Trophoblast cell (in vitro differentiated cells and primary cell): Measurements from ENCODE around the gene LIPA.
"Not testable (repeated sequence)": the region's sequence is repeated elsewhere in the genome, so short reads cannot be mapped to it uniquely, and the experiment has no call there.

ENCODE experiments used
- DNase-seq, 2 donors: peaks; one replicate each; pipeline ENCODE4 v3.0.0-alpha.2; 2016
- H2AFZ ChIP-seq: 2 replicates; pipeline ENCODE4 v1.6.1; 2013; ENCODE audit warnings: low read length, moderate library complexity, mild to moderate bottlenecking; ENCODE audit not compliant: insufficient read depth, poor library complexity
- H2AK5ac ChIP-seq: 2 replicates; pipeline ENCODE4 v1.6.1; 2013; ENCODE audit warnings: mild to moderate bottlenecking, low read length
- H2BK120ac ChIP-seq: 2 replicates; pipeline ENCODE4 v1.6.1; 2013; ENCODE audit warnings: low read length, mild to moderate bottlenecking, moderate library complexity; ENCODE audit not compliant: insufficient read depth, poor library complexity
- H2BK12ac ChIP-seq: 2 replicates; pipeline ENCODE4 v1.6.1; 2013; ENCODE audit warnings: mild to moderate bottlenecking, low read length, moderate library complexity
- H2BK5ac ChIP-seq: 2 replicates; pipeline ENCODE4 v1.6.1; 2013; ENCODE audit warnings: low read length, low read depth, moderate library complexity, mild to moderate bottlenecking; ENCODE audit not compliant: poor library complexity
- H3K14ac ChIP-seq: 2 replicates; pipeline ENCODE4 v1.6.1; 2013; ENCODE audit warnings: mild to moderate bottlenecking, low read length
- H3K18ac ChIP-seq: 2 replicates; pipeline ENCODE4 v1.6.1; 2013; ENCODE audit warnings: mild to moderate bottlenecking, low read length
- H3K23ac ChIP-seq: 2 replicates; pipeline ENCODE4 v1.6.1; 2013; ENCODE audit warnings: low read length
- H3K27ac ChIP-seq: 2 replicates; pipeline ENCODE4 v1.5.1; 2013; ENCODE audit warnings: low read depth, mild to moderate bottlenecking, inconsistent platforms, low read length, moderate library complexity
- H3K27me3 ChIP-seq: 2 replicates; pipeline ENCODE4 v1.6.1; 2013; ENCODE audit warnings: inconsistent platforms, mild to moderate bottlenecking, low read length, moderate library complexity; ENCODE audit not compliant: insufficient read depth
- H3K36me3 ChIP-seq, 2 experiments: 1 replicate in 1 of 2; 2 replicates in 1 of 2; pipeline ENCODE4 v1.6.1; 2013; ENCODE audit warnings: low read length in 2 of 2, mild to moderate bottlenecking in 2 of 2, moderate library complexity in 1 of 2; ENCODE audit not compliant: insufficient read depth in 2 of 2, control insufficient read depth in 1 of 2
- H3K4ac ChIP-seq: 2 replicates; pipeline ENCODE4 v1.6.1; 2013; ENCODE audit warnings: low read depth, mild to moderate bottlenecking, low read length, moderate library complexity
- H3K4me1 ChIP-seq, 2 experiments: 1 replicate in 1 of 2; 2 replicates in 1 of 2; pipeline ENCODE4 v1.6.1; 2013; ENCODE audit warnings: low read length in 2 of 2, mild to moderate bottlenecking in 2 of 2, moderate library complexity in 1 of 2; ENCODE audit not compliant: insufficient read depth in 2 of 2, control insufficient read depth in 1 of 2
- H3K4me2 ChIP-seq: 2 replicates; pipeline ENCODE4 v1.6.1; 2013; ENCODE audit warnings: inconsistent platforms, mild to moderate bottlenecking, low read length, moderate library complexity
- H3K4me3 ChIP-seq: 2 replicates; pipeline ENCODE4 v1.5.1; 2013; ENCODE audit warnings: mild to moderate bottlenecking, low read depth, low read length, inconsistent platforms
- H3K79me1 ChIP-seq: one replicate; pipeline ENCODE4 v1.6.1; 2013; ENCODE audit warnings: low read length
- H3K79me2 ChIP-seq: 2 replicates; pipeline ENCODE4 v1.6.1; 2013; ENCODE audit warnings: low read length, mild to moderate bottlenecking; ENCODE audit not compliant: control insufficient read depth, insufficient read depth, poor library complexity
- H3K9ac ChIP-seq: 2 replicates; pipeline ENCODE4 v1.6.1; 2013; ENCODE audit warnings: mild to moderate bottlenecking, low read length
- H3K9me3 ChIP-seq: 2 replicates; pipeline ENCODE4 v1.6.1; 2013; ENCODE audit warnings: low read depth, mild to moderate bottlenecking, control low read depth, inconsistent platforms, low read length; ENCODE audit not compliant: insufficient read depth
- H4K12ac ChIP-seq: 2 replicates; pipeline ENCODE4 v1.6.1; 2013; ENCODE audit warnings: low read depth, mild to moderate bottlenecking, low read length, moderate library complexity
- H4K8ac ChIP-seq: 2 replicates; pipeline ENCODE4 v1.6.1; 2013; ENCODE audit warnings: low read depth, mild to moderate bottlenecking, low read length, moderate library complexity
- H4K91ac ChIP-seq: one replicate; pipeline ENCODE4 v1.6.1; 2013; ENCODE audit warnings: low read depth, mild to moderate bottlenecking, low read length, moderate library complexity
- WGBS: extraction: QIAGEN DNeasy Blood & Tissue Kit; methylation state at CpG from one replicate; pipeline ENCODE4 v1.1.7; 2013; ENCODE audit warnings: missing lambda C conversion rate; ENCODE audit not compliant: insufficient read length, insufficient coverage; ENCODE audit errors: extremely low coverage; 5-methylcytosine and 5-hydroxymethylcytosine counted together

LIPA gene

GRCh38 chr10:89171996-89172395 is 79.6 kb downstream of the LIPA start:
- no peaks in the 10 kb centered on the region for H3K27me3 ChIP-seq

GRCh38 chr10:89171263-89171872 is 80.2 kb downstream of the LIPA start:
- Histone ChIP-seq H3K79me2 (no peaks in the 10 kb centered on the region), H3K18ac (no peak overlapping the region), H3K36me3 (no peaks in the 10 kb centered on the region), H3K4me3 (no peak overlapping the region), H2BK120ac (no peak overlapping the region), H2AK5ac (no peak overlapping the region), H3K4ac (no peak overlapping the region), H4K8ac (no peak overlapping the region), H3K27me3 (no peaks in the 10 kb centered on the region), H3K4me2 (no peak overlapping the region), H4K12ac (no peak overlapping the region), H3K27ac (no peak overlapping the region), H2BK12ac (no peak overlapping the region), H2AFZ (no peak overlapping the region), H3K14ac (no peak overlapping the region), H4K91ac (no peak overlapping the region), H3K9ac (no peak overlapping the region), H3K4me1 (no peaks in the 10 kb centered on the region), H3K23ac (no peak overlapping the region), H2BK5ac (no peak overlapping the region), H3K9me3 (no peaks in the 10 kb centered on the region), H3K79me1 (no peaks in the 10 kb centered on the region)
- WGBS, result no CpG with 5 or more reads among the region's 2 CpGs
- DNase-seq, result peak; percentile 32 to 51

More at GRCh38 chr10:89171996-89172395, 79.6 kb downstream of the LIPA start:
- no peak overlapping the region for H3K4ac ChIP-seq
- H3K4me3 ChIP-seq, result no peak overlapping the region
- no peak overlapping the region for H3K14ac ChIP-seq
- no peak overlapping the region for H4K12ac ChIP-seq
- H3K79me2 ChIP-seq, result no peaks in the 10 kb centered on the region
- H3K23ac ChIP-seq, result no peak overlapping the region
- H2BK5ac ChIP-seq, result no peak overlapping the region
- H2BK12ac ChIP-seq, result no peak overlapping the region
- no CpG with 5 or more reads among the region's 4 CpGs for WGBS
- no peaks in the 10 kb centered on the region for H3K36me3 ChIP-seq
- no peak overlapping the region for H3K4me2 ChIP-seq
- H3K9me3 ChIP-seq, result no peaks in the 10 kb centered on the region
- no peak overlapping the region for H2AFZ ChIP-seq
- no peak overlapping the region for H4K8ac ChIP-seq
- no peaks in the 10 kb centered on the region for H3K4me1 ChIP-seq
- no peak overlapping the region for H2BK120ac ChIP-seq
- H3K9ac ChIP-seq, result no peak overlapping the region
- peak in 1 of 2 donors; percentile 11 for DNase-seq
- H3K18ac ChIP-seq, result no peak overlapping the region
- no peak overlapping the region for H2AK5ac ChIP-seq
- H3K79me1 ChIP-seq, result no peaks in the 10 kb centered on the region
- no peak overlapping the region for H4K91ac ChIP-seq
- H3K27ac ChIP-seq, result no peak overlapping the region

GRCh38 chr10:89168354-89168900 is 83.1 kb downstream of the LIPA start:
- DNase-seq, H3K27me3 ChIP-seq, H3K27ac ChIP-seq, H2AK5ac ChIP-seq, H3K23ac ChIP-seq, H3K4me1 ChIP-seq, H2BK5ac ChIP-seq, H4K8ac ChIP-seq, H3K18ac ChIP-seq, H3K79me2 ChIP-seq, H3K4me3 ChIP-seq, H2AFZ ChIP-seq, H3K9me3 ChIP-seq, H4K12ac ChIP-seq, H2BK12ac ChIP-seq, H3K4me2 ChIP-seq, H2BK120ac ChIP-seq, H3K79me1 ChIP-seq, H4K91ac ChIP-seq, H3K9ac ChIP-seq, H3K4ac ChIP-seq, H3K36me3 ChIP-seq, H3K14ac ChIP-seq: not testable (repeated sequence)
- no CpG with 5 or more reads among the region's 9 CpGs for WGBS

GRCh38 chr10:89167915-89168314 is 83.7 kb downstream of the LIPA start:
- H3K18ac ChIP-seq, result no peak overlapping the region
- no peak overlapping the region for H3K9ac ChIP-seq
- peaks cover 1% of the 10 kb centered on the region for H3K9me3 ChIP-seq
- no peak overlapping the region for H2BK120ac ChIP-seq
- no peak overlapping the region for H2AK5ac ChIP-seq
- H4K12ac ChIP-seq, result no peak overlapping the region
- no peak overlapping the region for H4K8ac ChIP-seq
- no peak overlapping the region for H3K4ac ChIP-seq
- H3K4me1 ChIP-seq, result no peaks in the 10 kb centered on the region
- no peak overlapping the region for H4K91ac ChIP-seq
- H3K27me3 ChIP-seq, result no peaks in the 10 kb centered on the region
- H2BK5ac ChIP-seq, result no peak overlapping the region
- no peaks in the 10 kb centered on the region for H3K36me3 ChIP-seq
- no peaks in the 10 kb centered on the region for H3K79me2 ChIP-seq
- H3K27ac ChIP-seq, result no peak overlapping the region
- H3K79me1 ChIP-seq, result no peaks in the 10 kb centered on the region
- H3K4me2 ChIP-seq, result no peak overlapping the region
- DNase-seq, result no peak
- H2AFZ ChIP-seq, result no peak overlapping the region
- H3K14ac ChIP-seq, result no peak overlapping the region
- no peak overlapping the region for H2BK12ac ChIP-seq
- no peak overlapping the region for H3K4me3 ChIP-seq
- H3K23ac ChIP-seq, result no peak overlapping the region
